GM23338 (cell line): ENCODE measurements around the gene PARP12. TPM values are rescaled to one million over a fixed set of nuclear protein-coding genes. Genes with fewer than 3 reads are reported as not detected.

Experiments used
- ATAC-seq: fragments of 200-7000 bp; cut with Tn5 transposase; 3 replicates; pipeline ENCODE4 v1.9.1; 2020
- DNase-seq: peaks from one replicate; pipeline ENCODE4 v3.0.0-alpha.2; 2015; ENCODE audit warnings: low spot score
- H2AFZ ChIP-seq: fragments of 200-600 bp; sonication (generic); 2 replicates; pipeline ENCODE4 v1.8.0; 2016; ENCODE audit warnings: antibody characterized with exemption, mild to moderate bottlenecking, moderate library complexity
- H3F3A ChIP-seq: fragments of 200-600 bp; sonication (generic); replicated peaks from 2 replicates; pipeline ENCODE4 v1.8.0; 2017; ENCODE audit warnings: antibody characterized with exemption, mixed run types, low read depth
- H3K27ac ChIP-seq: fragments of 200-600 bp; sonication (generic); 2 replicates; pipeline ENCODE4 v1.6.1; 2016; ENCODE audit warnings: low read depth
- H3K27me3 ChIP-seq: fragments of 200-600 bp; sonication (generic); 2 replicates; pipeline ENCODE4 v1.8.0; 2016; ENCODE audit warnings: mild to moderate bottlenecking, mixed run types, moderate library complexity; ENCODE audit not compliant: insufficient read depth
- H3K36me3 ChIP-seq: fragments of 200-600 bp; sonication (generic); 2 replicates; pipeline ENCODE4 v1.8.0; 2016; ENCODE audit warnings: mild to moderate bottlenecking; ENCODE audit not compliant: insufficient read depth
- H3K4me1 ChIP-seq: fragments of 200-600 bp; sonication (generic); 2 replicates; pipeline ENCODE4 v1.8.0; 2016; ENCODE audit warnings: mild to moderate bottlenecking, moderate library complexity; ENCODE audit not compliant: insufficient read depth
- H3K4me2 ChIP-seq: fragments of 200-600 bp; sonication (generic); 2 replicates; pipeline ENCODE4 v1.7.1; 2017; ENCODE audit warnings: mixed run types
- H3K4me3 ChIP-seq: fragments of 200-600 bp; sonication (generic); 2 replicates; pipeline ENCODE4 v1.6.1; 2016; ENCODE audit warnings: mixed run types
- H3K79me2 ChIP-seq: fragments of 200-600 bp; sonication (generic); replicated peaks from 2 replicates; pipeline ENCODE4 v1.8.0; 2017; ENCODE audit warnings: mild to moderate bottlenecking; ENCODE audit not compliant: insufficient read depth
- H3K9me2 ChIP-seq: fragments of 200-600 bp; sonication (generic); 2 replicates; pipeline ENCODE4 v1.8.0; 2017; ENCODE audit not compliant: insufficient read depth
- H4K20me1 ChIP-seq: fragments of 200-600 bp; sonication (generic); replicated peaks from 2 replicates; pipeline ENCODE4 v1.8.0; 2017; ENCODE audit warnings: mild to moderate bottlenecking; ENCODE audit not compliant: insufficient read depth
- H3K27ac Mint-ChIP-seq: 2 replicates; pipeline ENCODE4 v1.8.0; 2020; ENCODE audit warnings: inconsistent platforms, mild to moderate bottlenecking, moderate library complexity, mixed read lengths
- H3K27me3 Mint-ChIP-seq: 3 replicates; pipeline ENCODE4 v1.8.0; 2022; ENCODE audit warnings: low read depth, mild to moderate bottlenecking, moderate library complexity, mixed read lengths, inconsistent platforms; ENCODE audit not compliant: insufficient read depth, poor library complexity
- H3K36me3 Mint-ChIP-seq: 3 replicates; pipeline ENCODE4 v1.8.0; 2021; ENCODE audit warnings: low read depth, mild to moderate bottlenecking, inconsistent platforms, moderate library complexity, mixed read lengths
- H3K4me1 Mint-ChIP-seq: 3 replicates; pipeline ENCODE4 v1.8.0; 2020; ENCODE audit warnings: mild to moderate bottlenecking, inconsistent platforms, mixed read lengths
- H3K4me3 Mint-ChIP-seq: 3 replicates; pipeline ENCODE4 v1.8.0; 2021; ENCODE audit warnings: moderate library complexity, mild to moderate bottlenecking, inconsistent platforms, mixed read lengths
- H3K9me3 Mint-ChIP-seq: 3 replicates; pipeline ENCODE4 v1.8.0; 2020; ENCODE audit warnings: moderate library complexity, mild to moderate bottlenecking, inconsistent platforms, mixed read lengths
- CREB1 ChIP-seq: fragments of 250-450 bp; sonication (Bioruptor Pico); IDR thresholded peaks from 2 replicates; pipeline ENCODE4 v1.5.0; 2020; ENCODE audit warnings: low read depth, mild to moderate bottlenecking, moderate library complexity
- ETS1 ChIP-seq: IDR thresholded peaks from 2 replicates; pipeline ENCODE4 v1.6.1; 2016; ENCODE audit warnings: antibody characterized with exemption
- EZH2 ChIP-seq: fragments of 200-600 bp; sonication (generic); IDR thresholded peaks from one replicate; pipeline ENCODE4 v1.8.0; 2017; ENCODE audit warnings: antibody characterized with exemption, mild to moderate bottlenecking, low read depth; ENCODE audit not compliant: unreplicated experiment
- EZH2phosphoT487 ChIP-seq: fragments of 200-600 bp; sonication (generic); IDR thresholded peaks from one replicate; pipeline ENCODE4 v1.8.1; 2018; ENCODE audit warnings: antibody characterized with exemption; ENCODE audit not compliant: unreplicated experiment
- JUNB ChIP-seq: IDR thresholded peaks from one replicate; pipeline ENCODE4 v1.6.1; 2016; ENCODE audit warnings: antibody characterized with exemption; ENCODE audit not compliant: unreplicated experiment
- NANOG ChIP-seq: IDR thresholded peaks from 2 replicates; pipeline ENCODE4 v1.6.1; 2016; ENCODE audit warnings: antibody characterized with exemption, borderline replicate concordance
- POLR2AphosphoS5 ChIP-seq: IDR thresholded peaks from 2 replicates; pipeline ENCODE4 v1.6.1; 2016; ENCODE audit warnings: antibody characterized with exemption, low read depth
- STAT1 ChIP-seq: IDR thresholded peaks from one replicate; pipeline ENCODE4 v1.6.1; 2016; ENCODE audit warnings: antibody characterized with exemption; ENCODE audit not compliant: unreplicated experiment
- ZNF114 ChIP-seq: fragments of 250-450 bp; sonication (Bioruptor Pico); IDR thresholded peaks from 2 replicates; pipeline ENCODE4 v1.5.0; 2020; ENCODE audit warnings: mild to moderate bottlenecking, moderate library complexity
- ZNF331 ChIP-seq: fragments of 250-450 bp; sonication (Bioruptor Pico); IDR thresholded peaks from 2 replicates; pipeline ENCODE4 v1.5.0; 2020; ENCODE audit warnings: low read depth, mild to moderate bottlenecking, moderate library complexity
- polyA plus RNA-seq: library from polyadenylated mRNA; unstranded; fragments of >200 nt; fragmentation: Nextera tagmentation; extraction: Ambion mirVana; gene quantifications from 2 replicates; pipeline ENCODE4 v1.2.1, GENCODE V29; 2016
- total RNA-seq: library from RNA; depleted of rRNA; stranded (reverse); fragments of >200 nt; shearing (Covaris generic); gene quantifications from 2 replicates; pipeline ENCODE4 v1.2.3, GENCODE V29; 2014
- TF ChIP-seq, protein P1 (sequence below): IDR thresholded peaks from one replicate; pipeline ENCODE4 v1.6.1; 2018; ENCODE audit warnings: antibody characterized with exemption; ENCODE audit not compliant: unreplicated experiment
- TF ChIP-seq, protein P2 (sequence below): fragments of 250-450 bp; sonication (Bioruptor Pico); IDR thresholded peaks from 2 replicates; pipeline ENCODE4 v1.5.0; 2020; ENCODE audit warnings: mild to moderate bottlenecking, moderate library complexity
- TF ChIP-seq, protein P3 (sequence below), 2 experiments: fragments of 200-600 bp in 1 of 2; sonication (generic) in 1 of 2; conservative IDR thresholded peaks; 2 replicates each; pipeline versions ENCODE4 v1.5.1 to v1.6.1; 2016 to 2017; ENCODE audit warnings: antibody characterized with exemption in 2 of 2, low read depth in 2 of 2, mild to moderate bottlenecking in 2 of 2, moderate library complexity in 1 of 2

PARP12 gene
- total and polyA plus RNA-seq, 2 experiments from 2014 or later = 2.7 to 10.3 TPM

DNA sequence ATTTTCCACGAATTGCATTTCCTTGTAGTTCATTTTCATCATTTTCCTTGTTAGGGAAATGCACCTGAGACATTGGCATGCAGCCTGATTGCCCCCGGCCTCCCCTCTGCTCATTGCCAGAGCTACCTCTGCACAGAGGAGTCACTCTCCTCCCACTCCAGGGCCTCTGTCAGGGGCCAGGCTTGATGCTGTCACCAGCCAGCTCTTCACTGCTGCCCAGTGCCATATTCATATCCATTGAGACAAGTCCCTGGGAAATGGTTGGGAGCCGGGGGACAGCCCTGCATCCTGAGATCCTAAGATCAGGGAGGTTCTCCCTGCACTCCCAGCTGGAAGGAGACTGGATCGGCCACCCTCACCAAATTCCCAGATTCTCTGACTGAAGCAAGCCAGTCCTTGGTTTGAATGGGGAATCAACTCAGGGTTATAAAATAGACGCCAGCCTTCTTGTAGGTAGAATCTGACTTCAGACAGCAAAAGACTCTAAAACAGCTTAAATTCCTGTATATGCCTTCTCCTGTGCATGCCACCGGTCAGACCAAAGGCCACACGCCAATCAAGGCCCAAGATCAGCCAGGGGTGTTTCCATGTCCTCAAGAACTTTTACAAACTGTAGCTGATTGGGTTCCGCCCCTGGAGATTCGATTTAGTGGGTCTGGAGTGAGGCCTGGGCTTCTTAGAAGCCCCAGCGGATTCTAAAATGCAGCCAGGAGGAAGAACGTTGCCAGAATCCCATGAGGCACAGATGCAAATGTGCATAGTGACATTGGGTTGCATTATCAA is 86.5 kb downstream of the PARP12 start:
- peaks cover 68% of the 10 kb centered on the region for H3K4me1 Mint-ChIP-seq
- Histone ChIP-seq H3K4me3 (no peak overlapping the region), H3F3A (peaks cover 10% of the 10 kb centered on the region; the same call in 1 of the 2 replicates), H3K4me1 (peaks cover 51% of the 10 kb centered on the region), H3K9me2 (no peaks in the 10 kb centered on the region), H4K20me1 (no peaks in the 10 kb centered on the region), H3K79me2 (no peaks in the 10 kb centered on the region), H3K27me3 (no peaks in the 10 kb centered on the region), H3K36me3 (no peaks in the 10 kb centered on the region), H2AFZ (peak overlapping the region; percentile 56), H3K27ac (no peak overlapping the region), H3K4me2 (0 out of 2 replicates have a peak overlapping the region, but pooled peaks have one; percentile 1)
- peaks cover 11% of the 10 kb centered on the region for H3K27me3 Mint-ChIP-seq
- no peak for TF ChIP-seq ETS1
- TF ChIP-seq, protein P1, sequence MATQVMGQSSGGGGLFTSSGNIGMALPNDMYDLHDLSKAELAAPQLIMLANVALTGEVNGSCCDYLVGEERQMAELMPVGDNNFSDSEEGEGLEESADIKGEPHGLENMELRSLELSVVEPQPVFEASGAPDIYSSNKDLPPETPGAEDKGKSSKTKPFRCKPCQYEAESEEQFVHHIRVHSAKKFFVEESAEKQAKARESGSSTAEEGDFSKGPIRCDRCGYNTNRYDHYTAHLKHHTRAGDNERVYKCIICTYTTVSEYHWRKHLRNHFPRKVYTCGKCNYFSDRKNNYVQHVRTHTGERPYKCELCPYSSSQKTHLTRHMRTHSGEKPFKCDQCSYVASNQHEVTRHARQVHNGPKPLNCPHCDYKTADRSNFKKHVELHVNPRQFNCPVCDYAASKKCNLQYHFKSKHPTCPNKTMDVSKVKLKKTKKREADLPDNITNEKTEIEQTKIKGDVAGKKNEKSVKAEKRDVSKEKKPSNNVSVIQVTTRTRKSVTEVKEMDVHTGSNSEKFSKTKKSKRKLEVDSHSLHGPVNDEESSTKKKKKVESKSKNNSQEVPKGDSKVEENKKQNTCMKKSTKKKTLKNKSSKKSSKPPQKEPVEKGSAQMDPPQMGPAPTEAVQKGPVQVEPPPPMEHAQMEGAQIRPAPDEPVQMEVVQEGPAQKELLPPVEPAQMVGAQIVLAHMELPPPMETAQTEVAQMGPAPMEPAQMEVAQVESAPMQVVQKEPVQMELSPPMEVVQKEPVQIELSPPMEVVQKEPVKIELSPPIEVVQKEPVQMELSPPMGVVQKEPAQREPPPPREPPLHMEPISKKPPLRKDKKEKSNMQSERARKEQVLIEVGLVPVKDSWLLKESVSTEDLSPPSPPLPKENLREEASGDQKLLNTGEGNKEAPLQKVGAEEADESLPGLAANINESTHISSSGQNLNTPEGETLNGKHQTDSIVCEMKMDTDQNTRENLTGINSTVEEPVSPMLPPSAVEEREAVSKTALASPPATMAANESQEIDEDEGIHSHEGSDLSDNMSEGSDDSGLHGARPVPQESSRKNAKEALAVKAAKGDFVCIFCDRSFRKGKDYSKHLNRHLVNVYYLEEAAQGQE = no peak
- TF ChIP-seq CREB1 = no peak
- TF ChIP-seq ZNF114 (CRISPR knock-in tag) = no peak
- TF ChIP-seq, protein P2, sequence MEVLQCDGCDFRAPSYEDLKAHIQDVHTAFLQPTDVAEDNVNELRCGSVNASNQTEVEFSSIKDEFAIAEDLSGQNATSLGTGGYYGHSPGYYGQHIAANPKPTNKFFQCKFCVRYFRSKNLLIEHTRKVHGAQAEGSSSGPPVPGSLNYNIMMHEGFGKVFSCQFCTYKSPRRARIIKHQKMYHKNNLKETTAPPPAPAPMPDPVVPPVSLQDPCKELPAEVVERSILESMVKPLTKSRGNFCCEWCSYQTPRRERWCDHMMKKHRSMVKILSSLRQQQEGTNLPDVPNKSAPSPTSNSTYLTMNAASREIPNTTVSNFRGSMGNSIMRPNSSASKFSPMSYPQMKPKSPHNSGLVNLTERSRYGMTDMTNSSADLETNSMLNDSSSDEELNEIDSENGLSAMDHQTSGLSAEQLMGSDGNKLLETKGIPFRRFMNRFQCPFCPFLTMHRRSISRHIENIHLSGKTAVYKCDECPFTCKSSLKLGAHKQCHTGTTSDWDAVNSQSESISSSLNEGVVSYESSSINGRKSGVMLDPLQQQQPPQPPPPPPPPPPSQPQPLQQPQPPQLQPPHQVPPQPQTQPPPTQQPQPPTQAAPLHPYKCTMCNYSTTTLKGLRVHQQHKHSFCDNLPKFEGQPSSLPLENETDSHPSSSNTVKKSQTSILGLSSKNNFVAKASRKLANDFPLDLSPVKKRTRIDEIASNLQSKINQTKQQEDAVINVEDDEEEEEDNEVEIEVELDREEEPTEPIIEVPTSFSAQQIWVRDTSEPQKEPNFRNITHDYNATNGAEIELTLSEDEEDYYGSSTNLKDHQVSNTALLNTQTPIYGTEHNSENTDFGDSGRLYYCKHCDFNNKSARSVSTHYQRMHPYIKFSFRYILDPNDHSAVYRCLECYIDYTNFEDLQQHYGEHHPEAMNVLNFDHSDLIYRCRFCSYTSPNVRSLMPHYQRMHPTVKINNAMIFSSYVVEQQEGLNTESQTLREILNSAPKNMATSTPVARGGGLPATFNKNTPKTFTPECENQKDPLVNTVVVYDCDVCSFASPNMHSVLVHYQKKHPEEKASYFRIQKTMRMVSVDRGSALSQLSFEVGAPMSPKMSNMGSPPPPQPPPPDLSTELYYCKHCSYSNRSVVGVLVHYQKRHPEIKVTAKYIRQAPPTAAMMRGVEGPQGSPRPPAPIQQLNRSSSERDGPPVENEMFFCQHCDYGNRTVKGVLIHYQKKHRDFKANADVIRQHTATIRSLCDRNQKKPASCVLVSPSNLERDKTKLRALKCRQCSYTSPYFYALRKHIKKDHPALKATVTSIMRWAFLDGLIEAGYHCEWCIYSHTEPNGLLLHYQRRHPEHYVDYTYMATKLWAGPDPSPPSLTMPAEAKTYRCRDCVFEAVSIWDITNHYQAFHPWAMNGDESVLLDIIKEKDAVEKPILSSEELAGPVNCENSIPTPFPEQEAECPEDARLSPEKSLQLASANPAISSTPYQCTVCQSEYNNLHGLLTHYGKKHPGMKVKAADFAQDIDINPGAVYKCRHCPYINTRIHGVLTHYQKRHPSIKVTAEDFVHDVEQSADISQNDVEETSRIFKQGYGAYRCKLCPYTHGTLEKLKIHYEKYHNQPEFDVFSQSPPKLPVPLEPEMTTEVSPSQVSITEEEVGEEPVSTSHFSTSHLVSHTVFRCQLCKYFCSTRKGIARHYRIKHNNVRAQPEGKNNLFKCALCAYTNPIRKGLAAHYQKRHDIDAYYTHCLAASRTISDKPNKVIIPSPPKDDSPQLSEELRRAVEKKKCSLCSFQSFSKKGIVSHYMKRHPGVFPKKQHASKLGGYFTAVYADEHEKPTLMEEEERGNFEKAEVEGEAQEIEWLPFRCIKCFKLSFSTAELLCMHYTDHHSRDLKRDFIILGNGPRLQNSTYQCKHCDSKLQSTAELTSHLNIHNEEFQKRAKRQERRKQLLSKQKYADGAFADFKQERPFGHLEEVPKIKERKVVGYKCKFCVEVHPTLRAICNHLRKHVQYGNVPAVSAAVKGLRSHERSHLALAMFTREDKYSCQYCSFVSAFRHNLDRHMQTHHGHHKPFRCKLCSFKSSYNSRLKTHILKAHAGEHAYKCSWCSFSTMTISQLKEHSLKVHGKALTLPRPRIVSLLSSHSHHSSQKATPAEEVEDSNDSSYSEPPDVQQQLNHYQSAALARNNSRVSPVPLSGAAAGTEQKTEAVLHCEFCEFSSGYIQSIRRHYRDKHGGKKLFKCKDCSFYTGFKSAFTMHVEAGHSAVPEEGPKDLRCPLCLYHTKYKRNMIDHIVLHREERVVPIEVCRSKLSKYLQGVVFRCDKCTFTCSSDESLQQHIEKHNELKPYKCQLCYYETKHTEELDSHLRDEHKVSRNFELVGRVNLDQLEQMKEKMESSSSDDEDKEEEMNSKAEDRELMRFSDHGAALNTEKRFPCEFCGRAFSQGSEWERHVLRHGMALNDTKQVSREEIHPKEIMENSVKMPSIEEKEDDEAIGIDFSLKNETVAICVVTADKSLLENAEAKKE = no peak
- TF ChIP-seq EZH2 = no peak
- TF ChIP-seq POLR2AphosphoS5 = no peak
- TF ChIP-seq STAT1 = no peak
- TF ChIP-seq JUNB = no peak
- no peak for TF ChIP-seq ZNF331 (CRISPR knock-in tag)
- TF ChIP-seq, protein P3, sequence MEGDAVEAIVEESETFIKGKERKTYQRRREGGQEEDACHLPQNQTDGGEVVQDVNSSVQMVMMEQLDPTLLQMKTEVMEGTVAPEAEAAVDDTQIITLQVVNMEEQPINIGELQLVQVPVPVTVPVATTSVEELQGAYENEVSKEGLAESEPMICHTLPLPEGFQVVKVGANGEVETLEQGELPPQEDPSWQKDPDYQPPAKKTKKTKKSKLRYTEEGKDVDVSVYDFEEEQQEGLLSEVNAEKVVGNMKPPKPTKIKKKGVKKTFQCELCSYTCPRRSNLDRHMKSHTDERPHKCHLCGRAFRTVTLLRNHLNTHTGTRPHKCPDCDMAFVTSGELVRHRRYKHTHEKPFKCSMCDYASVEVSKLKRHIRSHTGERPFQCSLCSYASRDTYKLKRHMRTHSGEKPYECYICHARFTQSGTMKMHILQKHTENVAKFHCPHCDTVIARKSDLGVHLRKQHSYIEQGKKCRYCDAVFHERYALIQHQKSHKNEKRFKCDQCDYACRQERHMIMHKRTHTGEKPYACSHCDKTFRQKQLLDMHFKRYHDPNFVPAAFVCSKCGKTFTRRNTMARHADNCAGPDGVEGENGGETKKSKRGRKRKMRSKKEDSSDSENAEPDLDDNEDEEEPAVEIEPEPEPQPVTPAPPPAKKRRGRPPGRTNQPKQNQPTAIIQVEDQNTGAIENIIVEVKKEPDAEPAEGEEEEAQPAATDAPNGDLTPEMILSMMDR (conservative IDR thresholded peaks at IDR 0.05; ENCODE audit: low read depth in 2 of 2) = no peak
- no peak for TF ChIP-seq NANOG
- TF ChIP-seq EZH2phosphoT487 = no peak
- H3K27ac Mint-ChIP-seq = no peak overlapping the region
- DNase-seq (no peak), ATAC-seq (no peak)
- H3K9me3 Mint-ChIP-seq = no peaks in the 10 kb centered on the region
- H3K4me3 Mint-ChIP-seq = no peak overlapping the region
- no peaks in the 10 kb centered on the region; the same call in 2 of the 3 replicates for H3K36me3 Mint-ChIP-seq
